Activated T-cell treated with anti-CD3 and anti-CD28 coated beads, Interleukin-2, amount 50 U/mL, for 4 hours (primary cell): ENCODE data around the gene DENND6B. TPM values are rescaled to one million over a fixed set of nuclear protein-coding genes. Genes with fewer than 3 reads are reported as not detected.
"Not testable (repeated sequence)": the region's sequence is repeated elsewhere in the genome, so short reads cannot be mapped to it uniquely, and the experiment has no call there.

Source experiments
- ATAC-seq, 2 donors: fragments of 200-7000 bp; cut with Tn5 transposase; one replicate each; pipeline ENCODE4 v1.10.0; 2021
- DNase-seq: peaks from one replicate; pipeline ENCODE4 v3.0.0-alpha.2; 2020
- H3K27me3 Mint-ChIP-seq: one replicate; pipeline ENCODE4 v1.8.0; 2021; ENCODE audit warnings: low read depth, mixed read lengths
- H3K36me3 Mint-ChIP-seq: one replicate; pipeline ENCODE4 v1.8.0; 2022; ENCODE audit warnings: mixed read lengths; ENCODE audit not compliant: insufficient read depth
- H3K4me1 Mint-ChIP-seq: one replicate; pipeline ENCODE4 v1.8.0; 2021; ENCODE audit warnings: low read depth, mixed read lengths
- H3K4me3 Mint-ChIP-seq: one replicate; pipeline ENCODE4 v1.8.0; 2021; ENCODE audit warnings: mild to moderate bottlenecking, moderate library complexity, mixed read lengths
- H3K9me3 Mint-ChIP-seq: one replicate; pipeline ENCODE4 v1.8.0; 2021; ENCODE audit warnings: mixed read lengths
- total RNA-seq, 3 donors: library from RNA; stranded (reverse); gene quantifications; one replicate each; pipeline ENCODE4 v1.2.1, GENCODE V29; 2021

Gene DENND6B
- total RNA-seq, 3 donors from 2014 or later: 1.0 to 1.6 (median 1.3) TPM

- H3K4me1 Mint-ChIP-seq: not testable (repeated sequence)
Observed at GRCh38 chr22:50273781-50274180, 53.0 kb downstream of the DENND6B start.

GRCh38 chr22:50273352-50273751, 53.5 kb downstream of the DENND6B start:
- not testable (repeated sequence) for DNase-seq, H3K4me3 Mint-ChIP-seq, ATAC-seq, H3K9me3 Mint-ChIP-seq, H3K27me3 Mint-ChIP-seq, H3K36me3 Mint-ChIP-seq
- peaks cover 11% of the 10 kb centered on the region for H3K4me1 Mint-ChIP-seq

More at GRCh38 chr22:50273781-50274180, 53.0 kb downstream of the DENND6B start:
- not testable (repeated sequence) for H3K9me3 Mint-ChIP-seq, H3K27me3 Mint-ChIP-seq, H3K4me3 Mint-ChIP-seq, DNase-seq, ATAC-seq, H3K36me3 Mint-ChIP-seq

- no peak overlapping the region for H3K4me3 Mint-ChIP-seq
- no peaks in the 10 kb centered on the region for H3K9me3 Mint-ChIP-seq
Observed at GRCh38 chr22:50272044-50272802, 54.6 kb downstream of the DENND6B start.

GRCh38 chr22:50271519-50271970, 55.3 kb downstream of the DENND6B start:
- H3K4me3 Mint-ChIP-seq: no peak overlapping the region
- peaks cover 2% of the 10 kb centered on the region for H3K27me3 Mint-ChIP-seq
- ATAC-seq: peak in 1 of 2 donors; percentile 24
- H3K36me3 Mint-ChIP-seq: no peaks in the 10 kb centered on the region
- H3K4me1 Mint-ChIP-seq: peaks cover 14% of the 10 kb centered on the region
- peak; percentile 43 for DNase-seq
- H3K9me3 Mint-ChIP-seq: no peaks in the 10 kb centered on the region

More at GRCh38 chr22:50272044-50272802, 54.6 kb downstream of the DENND6B start:
- Mint-ChIP-seq H3K27me3 (peaks cover 2% of the 10 kb centered on the region), H3K36me3 (no peaks in the 10 kb centered on the region), H3K4me1 (peaks cover 14% of the 10 kb centered on the region)
- no peak for ATAC-seq
- DNase-seq: no peak

GRCh38 chr22:50270666-50271394, 56.0 kb downstream of the DENND6B start:
- DNase-seq (peak; percentile 60), ATAC-seq (peak; percentile 51 to 57)
- Mint-ChIP-seq H3K4me3 (peak overlapping the region; percentile 69), H3K4me1 (peaks cover 14% of the 10 kb centered on the region), H3K9me3 (no peaks in the 10 kb centered on the region), H3K36me3 (no peaks in the 10 kb centered on the region), H3K27me3 (peaks cover 2% of the 10 kb centered on the region)

- H3K36me3 Mint-ChIP-seq: no peaks in the 10 kb centered on the region
- H3K4me3 Mint-ChIP-seq: peak within 1 kb of the TSS; percentile 69
- peaks cover 3% of the 10 kb centered on the region for H3K27me3 Mint-ChIP-seq
- peak; percentile 55 to 71 for ATAC-seq
- H3K9me3 Mint-ChIP-seq: no peaks in the 10 kb centered on the region
- H3K4me1 Mint-ChIP-seq: peaks cover 14% of the 10 kb centered on the region
- peak; percentile 68 for DNase-seq
Observed at GRCh38 chr22:50269970-50270665, 56.7 kb downstream of the DENND6B start, which contains the start of gene MAPK11. Gene MAPK11, minus strand, starts transcription at chr22:50270380. Its CDS starts 88 bp downstream, at chr22:50270292.

- ATAC-seq (no peak), DNase-seq (no peak)
- H3K27me3 Mint-ChIP-seq: peaks cover 5% of the 10 kb centered on the region
- peak overlapping the region; percentile 68 for H3K4me3 Mint-ChIP-seq
- H3K36me3 Mint-ChIP-seq: no peaks in the 10 kb centered on the region
- no peaks in the 10 kb centered on the region for H3K9me3 Mint-ChIP-seq
- H3K4me1 Mint-ChIP-seq: peaks cover 14% of the 10 kb centered on the region
Observed at GRCh38 chr22:50269573-50269969, 57.2 kb downstream of the DENND6B start.

- DNase-seq (no peak), ATAC-seq (no peak)
- H3K4me1 Mint-ChIP-seq: peaks cover 12% of the 10 kb centered on the region
- peaks cover 5% of the 10 kb centered on the region for H3K27me3 Mint-ChIP-seq
- H3K4me3 Mint-ChIP-seq: no peak overlapping the region
- H3K9me3 Mint-ChIP-seq: no peaks in the 10 kb centered on the region
- H3K36me3 Mint-ChIP-seq: no peaks in the 10 kb centered on the region
Observed at GRCh38 chr22:50268655-50269113, 58.1 kb downstream of the DENND6B start.

GRCh38 chr22:50267591-50268390, 59.0 kb downstream of the DENND6B start:
- no peak overlapping the region for H3K4me3 Mint-ChIP-seq
- H3K9me3 Mint-ChIP-seq: no peaks in the 10 kb centered on the region
- peaks cover 7% of the 10 kb centered on the region for H3K27me3 Mint-ChIP-seq
- ATAC-seq: peak; percentile 11 to 34
- DNase-seq: peak; percentile 44
- H3K4me1 Mint-ChIP-seq: peaks cover 12% of the 10 kb centered on the region
- H3K36me3 Mint-ChIP-seq: no peaks in the 10 kb centered on the region

GRCh38 chr22:50266994-50267393, 59.8 kb downstream of the DENND6B start:
- H3K9me3 Mint-ChIP-seq: no peaks in the 10 kb centered on the region
- DNase-seq (no peak), ATAC-seq (no peak)
- H3K4me3 Mint-ChIP-seq: no peak overlapping the region
- H3K27me3 Mint-ChIP-seq: peaks cover 13% of the 10 kb centered on the region
- no peaks in the 10 kb centered on the region for H3K36me3 Mint-ChIP-seq
- peaks cover 16% of the 10 kb centered on the region for H3K4me1 Mint-ChIP-seq

- no peaks in the 10 kb centered on the region for H3K9me3 Mint-ChIP-seq
- peak overlapping the region; percentile 29 for H3K4me3 Mint-ChIP-seq
Observed at GRCh38 chr22:50264946-50265669, 61.7 kb downstream of the DENND6B start.

GRCh38 chr22:50264104-50264745, 62.6 kb downstream of the DENND6B start:
- H3K9me3 Mint-ChIP-seq: no peaks in the 10 kb centered on the region
- ATAC-seq (no peak), DNase-seq (no peak)
- no peak overlapping the region for H3K4me3 Mint-ChIP-seq
- H3K36me3 Mint-ChIP-seq: no peaks in the 10 kb centered on the region
- peaks cover 23% of the 10 kb centered on the region for H3K27me3 Mint-ChIP-seq
- H3K4me1 Mint-ChIP-seq: peaks cover 16% of the 10 kb centered on the region

More at GRCh38 chr22:50264946-50265669, 61.7 kb downstream of the DENND6B start:
- Mint-ChIP-seq H3K4me1 (peaks cover 16% of the 10 kb centered on the region), H3K36me3 (no peaks in the 10 kb centered on the region), H3K27me3 (peaks cover 19% of the 10 kb centered on the region)
- no peak for DNase-seq
- ATAC-seq: no peak
